T-helper 22 cell (primary cell): ENCODE measurements around the gene TCF7L2.
"Not testable (repeated sequence)": the region's sequence is repeated elsewhere in the genome, so short reads cannot be mapped to it uniquely, and the experiment has no call there.

Experiments
- DNase-seq: peaks from one replicate; pipeline ENCODE4 v3.0.0-alpha.2; 2020; ENCODE audit warnings: low read depth

TCF7L2 gene

GRCh38 chr10:113095419-113096127, 145.5 kb downstream of the TCF7L2 start:
- DNase-seq: no peak

GRCh38 chr10:113096128-113096996, 146.3 kb downstream of the TCF7L2 start:
- DNase-seq: no peak

GRCh38 chr10:113097036-113097435, 147.0 kb downstream of the TCF7L2 start:
- no peak for DNase-seq

GRCh38 chr10:113099431-113100183, 149.6 kb downstream of the TCF7L2 start:
- DNase-seq: no peak

- no peak for DNase-seq
Observed at GRCh38 chr10:113100281-113100680, 150.2 kb downstream of the TCF7L2 start.

GRCh38 chr10:113103131-113103840, 153.2 kb downstream of the TCF7L2 start:
- no peak for DNase-seq

- no peak for DNase-seq
Observed at GRCh38 chr10:113104047-113104446, 154.0 kb downstream of the TCF7L2 start.

- no peak for DNase-seq
Observed at GRCh38 chr10:113108194-113108835, 158.3 kb downstream of the TCF7L2 start.

- DNase-seq: no peak
Observed at GRCh38 chr10:113108948-113109347, 158.9 kb downstream of the TCF7L2 start.

GRCh38 chr10:113109482-113109881, 159.4 kb downstream of the TCF7L2 start:
- DNase-seq: not testable (repeated sequence)

- DNase-seq: no peak
Observed at GRCh38 chr10:113111260-113111659, 161.2 kb downstream of the TCF7L2 start.

GRCh38 chr10:113111900-113112853, 162.1 kb downstream of the TCF7L2 start:
- DNase-seq: no peak

GRCh38 chr10:113113241-113113640, 163.2 kb downstream of the TCF7L2 start:
- no peak for DNase-seq

- DNase-seq: no peak
Observed at GRCh38 chr10:113113918-113114317, 163.9 kb downstream of the TCF7L2 start.

- DNase-seq: no peak
Observed at GRCh38 chr10:113115556-113115955, 165.5 kb downstream of the TCF7L2 start.

- DNase-seq: no peak
Observed at GRCh38 chr10:113118882-113119281, 168.8 kb downstream of the TCF7L2 start.

- DNase-seq: no peak
Observed at GRCh38 chr10:113119801-113120200, 169.8 kb downstream of the TCF7L2 start.

- no peak for DNase-seq
Observed at GRCh38 chr10:113121153-113121552, 171.1 kb downstream of the TCF7L2 start.

- no peak for DNase-seq
Observed at GRCh38 chr10:113122947-113123346, 172.9 kb downstream of the TCF7L2 start.

GRCh38 chr10:113124724-113125123, 174.7 kb downstream of the TCF7L2 start:
- DNase-seq: no peak
